ENCODE results near the gene ABCG5.

The ABCG5 gene

GRCh38 chr2:43842866-43843226 is 4.2 kb upstream of the ABCG5 start:
- H3K4me3 ChIP-seq (ENCODE audit: low read depth, low read length), result no peak overlapping the region
- no peak for DNase-seq (ENCODE audit: low read depth)
- TF ChIP-seq, protein P1, sequence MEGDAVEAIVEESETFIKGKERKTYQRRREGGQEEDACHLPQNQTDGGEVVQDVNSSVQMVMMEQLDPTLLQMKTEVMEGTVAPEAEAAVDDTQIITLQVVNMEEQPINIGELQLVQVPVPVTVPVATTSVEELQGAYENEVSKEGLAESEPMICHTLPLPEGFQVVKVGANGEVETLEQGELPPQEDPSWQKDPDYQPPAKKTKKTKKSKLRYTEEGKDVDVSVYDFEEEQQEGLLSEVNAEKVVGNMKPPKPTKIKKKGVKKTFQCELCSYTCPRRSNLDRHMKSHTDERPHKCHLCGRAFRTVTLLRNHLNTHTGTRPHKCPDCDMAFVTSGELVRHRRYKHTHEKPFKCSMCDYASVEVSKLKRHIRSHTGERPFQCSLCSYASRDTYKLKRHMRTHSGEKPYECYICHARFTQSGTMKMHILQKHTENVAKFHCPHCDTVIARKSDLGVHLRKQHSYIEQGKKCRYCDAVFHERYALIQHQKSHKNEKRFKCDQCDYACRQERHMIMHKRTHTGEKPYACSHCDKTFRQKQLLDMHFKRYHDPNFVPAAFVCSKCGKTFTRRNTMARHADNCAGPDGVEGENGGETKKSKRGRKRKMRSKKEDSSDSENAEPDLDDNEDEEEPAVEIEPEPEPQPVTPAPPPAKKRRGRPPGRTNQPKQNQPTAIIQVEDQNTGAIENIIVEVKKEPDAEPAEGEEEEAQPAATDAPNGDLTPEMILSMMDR (conservative IDR thresholded peaks at IDR 0.05; ENCODE audit: low read depth, low read length), result no peak

DNA sequence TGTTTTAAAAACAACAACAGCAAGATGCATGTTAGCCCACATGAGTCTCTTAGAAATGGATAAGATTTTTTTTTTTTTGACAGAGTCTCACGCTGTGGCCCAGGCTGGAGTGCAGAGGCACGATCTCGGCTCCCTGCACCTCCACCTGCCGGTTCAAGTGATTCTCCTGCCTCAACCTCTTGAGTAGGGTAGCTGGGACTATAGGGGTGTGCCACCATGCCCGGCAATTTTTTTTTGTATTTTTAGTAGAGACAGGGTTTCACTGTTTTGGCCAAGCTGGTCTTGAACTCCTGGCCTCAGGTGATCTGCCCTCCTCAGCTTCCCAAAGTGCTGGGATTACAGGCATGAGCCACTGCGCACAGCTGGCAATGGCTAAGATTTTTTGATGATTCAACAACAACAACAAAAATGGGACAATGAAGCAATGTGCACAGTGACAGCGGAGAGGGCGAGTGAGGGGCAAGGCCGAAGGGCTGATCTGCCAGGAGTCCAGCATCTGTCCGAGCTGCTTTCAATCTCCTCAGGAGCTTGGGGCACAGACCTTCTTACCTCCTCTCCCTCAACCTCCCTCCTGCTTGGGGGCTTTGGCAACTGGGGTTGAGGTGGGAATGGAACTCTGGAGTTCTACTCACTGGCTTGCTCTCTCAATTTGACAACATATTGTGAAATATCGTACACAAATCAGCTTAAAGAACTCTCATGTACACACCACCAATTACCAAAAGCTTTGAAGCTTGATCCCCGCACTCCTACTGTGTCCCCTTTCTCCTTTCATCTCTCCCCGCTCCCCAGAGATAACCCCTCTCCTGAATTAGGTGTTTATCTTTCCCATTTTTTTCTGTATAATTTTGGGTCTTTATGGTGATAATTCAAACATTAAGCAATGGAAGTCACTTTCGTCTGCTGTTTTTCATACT is 3.6 kb upstream of the ABCG5 start:
- TF ChIP-seq, protein P1 (conservative IDR thresholded peaks at IDR 0.05; ENCODE audit: low read depth, low read length), result no peak
- no peak overlapping the region for H3K4me3 ChIP-seq (ENCODE audit: low read depth, low read length)
- no peak for DNase-seq (ENCODE audit: low read depth)

DNA sequence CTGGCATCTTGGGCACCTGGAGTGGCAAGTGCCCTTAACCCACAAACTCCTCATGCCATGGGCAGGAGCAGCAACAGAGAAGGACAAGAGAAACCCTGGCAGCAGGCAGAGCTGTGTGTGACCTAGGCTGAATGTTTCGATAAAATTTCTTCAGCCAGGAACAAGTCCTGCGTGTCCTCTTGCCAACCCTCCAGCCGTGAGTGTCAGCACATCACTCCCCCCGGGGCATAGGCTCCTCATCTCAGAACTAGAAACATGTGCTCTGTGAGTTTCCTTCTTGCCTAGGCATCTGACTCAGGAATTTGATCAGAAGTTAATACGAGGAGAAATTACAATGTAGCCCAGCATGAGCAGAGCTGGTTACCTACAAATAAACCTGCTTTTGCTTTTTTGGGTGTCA is 2.3 kb upstream of the ABCG5 start:
- TF ChIP-seq, protein P1 (conservative IDR thresholded peaks at IDR 0.05; ENCODE audit: low read depth, low read length), result no peak
- no peak for DNase-seq (ENCODE audit: low read depth)
- no peak overlapping the region for H3K4me3 ChIP-seq (ENCODE audit: low read depth, low read length)

DNA sequence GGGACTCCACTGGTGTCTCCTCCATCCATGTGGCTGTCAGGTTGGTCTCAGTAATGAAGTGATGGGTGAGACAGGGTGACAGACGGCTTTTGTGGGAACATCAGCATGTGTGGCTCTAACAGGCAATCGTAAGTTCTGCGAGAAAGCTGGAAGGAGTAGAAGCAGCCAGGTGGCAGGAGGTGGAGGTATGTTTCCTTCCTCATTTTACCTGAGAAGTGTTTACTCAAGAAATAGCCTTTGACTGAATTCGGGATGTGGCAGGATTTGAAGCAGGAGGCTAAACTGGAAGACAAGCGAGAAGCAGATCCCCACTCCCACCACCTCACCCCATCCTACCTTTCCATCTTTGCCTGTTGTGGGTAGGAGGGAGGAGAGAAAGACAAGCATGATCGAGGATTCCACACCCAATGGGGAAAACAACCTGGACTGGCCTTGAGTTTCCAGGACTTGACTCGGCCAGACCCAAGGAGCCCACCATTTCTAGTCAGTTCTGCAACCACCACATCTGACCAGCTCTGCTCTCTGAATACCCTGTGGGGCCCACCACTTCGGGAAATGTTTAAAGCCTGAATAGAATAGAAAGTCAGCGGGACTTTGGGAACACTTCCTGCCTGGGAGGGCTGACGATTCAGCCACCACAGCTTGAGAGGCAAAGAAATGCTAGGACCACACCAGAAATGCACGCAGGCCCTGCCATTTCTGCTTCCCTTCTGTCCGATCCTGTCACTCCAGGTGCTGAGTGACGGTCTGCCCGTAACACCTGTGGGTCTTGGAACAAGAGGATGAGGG is 1.3 kb upstream of the ABCG5 start:
- H3K4me3 ChIP-seq (ENCODE audit: low read depth, low read length), result no peak overlapping the region
- no peak for DNase-seq (ENCODE audit: low read depth)
- TF ChIP-seq, protein P1 (conservative IDR thresholded peaks at IDR 0.05; ENCODE audit: low read depth, low read length), result no peak

DNA sequence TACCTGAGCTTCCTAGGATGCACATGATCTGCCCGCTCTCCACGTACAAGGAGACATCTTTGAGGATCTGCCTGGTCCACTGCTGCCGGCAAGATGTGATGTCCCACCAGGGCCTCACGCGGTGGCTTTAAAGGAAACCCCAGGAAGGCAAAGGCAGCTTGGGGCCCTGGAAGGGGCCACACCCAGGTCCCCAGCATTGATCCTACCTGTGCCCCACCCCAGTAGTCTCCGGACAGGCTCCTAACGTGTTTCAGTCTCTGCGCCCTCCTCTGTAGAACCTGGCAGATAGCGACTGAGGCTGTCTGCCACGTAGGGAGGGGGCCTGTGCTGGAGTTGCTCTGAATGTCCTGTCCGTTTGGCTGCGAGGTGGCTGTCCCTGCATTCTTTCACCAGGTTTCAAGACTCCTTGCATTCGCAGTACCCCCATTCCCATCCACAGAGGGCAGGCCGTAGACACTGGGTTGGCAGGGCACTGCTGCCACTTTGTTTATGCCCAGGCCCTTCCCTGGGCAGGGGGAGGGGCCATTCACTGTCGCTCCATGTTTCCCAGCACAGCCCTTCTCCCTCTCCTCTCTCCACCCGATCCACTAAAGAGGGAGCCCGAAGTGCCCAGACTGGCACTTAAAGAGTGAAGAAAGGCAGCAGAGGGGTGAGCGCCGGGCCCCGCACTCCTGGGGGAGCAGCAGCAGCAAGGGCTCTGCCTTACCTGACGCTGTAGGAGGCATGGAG is 644 bp downstream of the ABCG5 start:
- TF ChIP-seq, protein P1 (conservative IDR thresholded peaks at IDR 0.05; ENCODE audit: low read depth, low read length), result no peak
- no peak for DNase-seq (ENCODE audit: low read depth)
- H3K4me3 ChIP-seq (ENCODE audit: low read depth, low read length), result no peak overlapping the region

GRCh38 chr2:43837033-43837432 is 1.6 kb downstream of the ABCG5 start:
- TF ChIP-seq, protein P1 (conservative IDR thresholded peaks at IDR 0.05; ENCODE audit: low read depth, low read length), result no peak
- no peak for DNase-seq (ENCODE audit: low read depth)
- no peak overlapping the region for H3K4me3 ChIP-seq (ENCODE audit: low read depth, low read length)

All from choroid plexus epithelial cell (primary cell).